ENCODE measurements around the gene ENG.
A peak's percentile ranks its signal among the peaks of the same experiment; 100 is the strongest.

The ENG gene

GRCh38 chr9:127854184-127854806, at the start of gene ENG:
Gene ENG, minus strand, starts transcription at chr9:127854658. Its CDS starts 303 bp downstream, at chr9:127854355.
- TF ChIP-seq, protein P1, sequence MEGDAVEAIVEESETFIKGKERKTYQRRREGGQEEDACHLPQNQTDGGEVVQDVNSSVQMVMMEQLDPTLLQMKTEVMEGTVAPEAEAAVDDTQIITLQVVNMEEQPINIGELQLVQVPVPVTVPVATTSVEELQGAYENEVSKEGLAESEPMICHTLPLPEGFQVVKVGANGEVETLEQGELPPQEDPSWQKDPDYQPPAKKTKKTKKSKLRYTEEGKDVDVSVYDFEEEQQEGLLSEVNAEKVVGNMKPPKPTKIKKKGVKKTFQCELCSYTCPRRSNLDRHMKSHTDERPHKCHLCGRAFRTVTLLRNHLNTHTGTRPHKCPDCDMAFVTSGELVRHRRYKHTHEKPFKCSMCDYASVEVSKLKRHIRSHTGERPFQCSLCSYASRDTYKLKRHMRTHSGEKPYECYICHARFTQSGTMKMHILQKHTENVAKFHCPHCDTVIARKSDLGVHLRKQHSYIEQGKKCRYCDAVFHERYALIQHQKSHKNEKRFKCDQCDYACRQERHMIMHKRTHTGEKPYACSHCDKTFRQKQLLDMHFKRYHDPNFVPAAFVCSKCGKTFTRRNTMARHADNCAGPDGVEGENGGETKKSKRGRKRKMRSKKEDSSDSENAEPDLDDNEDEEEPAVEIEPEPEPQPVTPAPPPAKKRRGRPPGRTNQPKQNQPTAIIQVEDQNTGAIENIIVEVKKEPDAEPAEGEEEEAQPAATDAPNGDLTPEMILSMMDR (IDR thresholded peaks at IDR 0.05; ENCODE audit: poor library complexity, severe bottlenecking), result no peak
- DNase-seq (ENCODE audit: low spot score) (no peak), ATAC-seq (ENCODE audit: low read depth) (peak; percentile 83)
- Histone ChIP-seq H3K4me3 (ENCODE audit: severe bottlenecking) (peak within 1 kb of the TSS; percentile 36), H3K27ac (ENCODE audit: poor library complexity, severe bottlenecking) (peak within 1 kb of the TSS; percentile 36), H3K4me1 (ENCODE audit: insufficient read depth, poor library complexity, severe bottlenecking) (no peaks in the 10 kb centered on the region), H3K9me3 (ENCODE audit: severe bottlenecking) (peaks cover 9% of the 10 kb centered on the region), H3K36me3 (ENCODE audit: low read depth) (no peaks in the 10 kb centered on the region; the same call in 1 of the 2 replicates), H3K27me3 (ENCODE audit: insufficient read depth, poor library complexity, severe bottlenecking) (no peaks in the 10 kb centered on the region)

DNA sequence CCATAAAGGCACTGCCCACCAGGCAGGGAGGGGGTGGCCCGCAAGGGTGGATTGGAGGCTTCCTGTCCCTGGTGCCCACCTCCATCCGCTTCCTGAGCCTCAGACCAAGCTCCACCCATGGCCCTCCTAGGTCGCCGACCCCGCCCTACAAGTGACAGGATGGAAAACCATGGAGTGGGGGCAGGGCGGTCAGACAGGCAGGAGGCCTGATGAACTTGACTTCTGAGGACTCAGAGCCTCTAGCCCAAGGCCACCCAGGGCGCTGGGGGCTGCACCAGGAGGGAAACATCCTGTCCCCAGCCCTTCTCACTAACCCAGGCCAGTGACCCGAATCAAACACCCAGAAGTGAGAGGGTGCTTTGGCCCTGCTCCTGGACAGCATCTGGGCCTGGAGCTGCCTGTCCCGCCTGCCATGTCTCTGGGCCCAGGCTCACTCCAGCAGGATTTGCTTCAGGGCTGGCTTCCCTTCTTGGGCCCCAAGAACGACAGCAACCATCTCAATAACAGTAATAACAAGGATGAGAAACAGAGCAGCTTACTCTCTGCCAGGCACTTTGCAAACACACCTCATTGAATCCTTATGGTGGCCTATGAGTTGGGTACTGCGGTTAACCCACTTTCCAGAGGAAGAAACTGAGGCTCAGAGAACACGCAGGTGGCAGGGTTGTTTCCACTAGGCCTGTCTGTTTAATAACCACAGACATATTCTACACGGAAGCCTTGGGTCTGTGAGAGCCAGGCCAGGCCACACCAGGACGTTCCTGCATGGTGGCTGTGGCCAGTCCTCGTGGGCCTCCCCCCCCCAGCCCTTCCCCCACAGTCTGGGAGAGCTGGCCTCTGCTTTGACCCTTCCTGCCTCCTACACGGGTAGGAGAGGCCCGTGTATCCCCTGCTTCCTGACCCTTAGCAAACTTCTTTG, 49.4 kb upstream of the ENG start:
- ATAC-seq (ENCODE audit: low read depth) (no peak), DNase-seq (ENCODE audit: low spot score) (no peak)
- H3K27ac ChIP-seq (ENCODE audit: poor library complexity, severe bottlenecking), result peak overlapping the region; percentile 33
- H3K27me3 ChIP-seq (ENCODE audit: insufficient read depth, poor library complexity, severe bottlenecking), result no peaks in the 10 kb centered on the region
- peaks cover 7% of the 10 kb centered on the region for H3K4me1 ChIP-seq (ENCODE audit: insufficient read depth, poor library complexity, severe bottlenecking)
- H3K9me3 ChIP-seq (ENCODE audit: severe bottlenecking), result no peaks in the 10 kb centered on the region
- TF ChIP-seq, protein P1 (IDR thresholded peaks at IDR 0.05; ENCODE audit: poor library complexity, severe bottlenecking), result no peak
- H3K4me3 ChIP-seq (ENCODE audit: severe bottlenecking), result no peak overlapping the region
- peaks cover 4% of the 10 kb centered on the region; the same call in 1 of the 2 replicates for H3K36me3 ChIP-seq (ENCODE audit: low read depth)

GRCh38 chr9:127899128-127899943, 44.9 kb upstream of the ENG start, which contains the start of gene ST6GALNAC6:
Gene ST6GALNAC6, minus strand, starts transcription at chr9:127899603. Its CDS starts 1,622 bp downstream, at chr9:127897981.
- Histone ChIP-seq H3K27ac (ENCODE audit: poor library complexity, severe bottlenecking) (peak within 1 kb of the TSS; percentile 51), H3K27me3 (ENCODE audit: insufficient read depth, poor library complexity, severe bottlenecking) (no peaks in the 10 kb centered on the region), H3K36me3 (ENCODE audit: low read depth) (peaks cover 27% of the 10 kb centered on the region), H3K4me1 (ENCODE audit: insufficient read depth, poor library complexity, severe bottlenecking) (peaks cover under 1% of the 10 kb centered on the region), H3K4me3 (ENCODE audit: severe bottlenecking) (peak within 1 kb of the TSS; percentile 53), H3K9me3 (ENCODE audit: severe bottlenecking) (peaks cover 3% of the 10 kb centered on the region)
- TF ChIP-seq, protein P1 (IDR thresholded peaks at IDR 0.05; ENCODE audit: poor library complexity, severe bottlenecking), result no peak
- ATAC-seq (ENCODE audit: low read depth), result peak; percentile 78
- no peak for DNase-seq (ENCODE audit: low spot score)

DNA sequence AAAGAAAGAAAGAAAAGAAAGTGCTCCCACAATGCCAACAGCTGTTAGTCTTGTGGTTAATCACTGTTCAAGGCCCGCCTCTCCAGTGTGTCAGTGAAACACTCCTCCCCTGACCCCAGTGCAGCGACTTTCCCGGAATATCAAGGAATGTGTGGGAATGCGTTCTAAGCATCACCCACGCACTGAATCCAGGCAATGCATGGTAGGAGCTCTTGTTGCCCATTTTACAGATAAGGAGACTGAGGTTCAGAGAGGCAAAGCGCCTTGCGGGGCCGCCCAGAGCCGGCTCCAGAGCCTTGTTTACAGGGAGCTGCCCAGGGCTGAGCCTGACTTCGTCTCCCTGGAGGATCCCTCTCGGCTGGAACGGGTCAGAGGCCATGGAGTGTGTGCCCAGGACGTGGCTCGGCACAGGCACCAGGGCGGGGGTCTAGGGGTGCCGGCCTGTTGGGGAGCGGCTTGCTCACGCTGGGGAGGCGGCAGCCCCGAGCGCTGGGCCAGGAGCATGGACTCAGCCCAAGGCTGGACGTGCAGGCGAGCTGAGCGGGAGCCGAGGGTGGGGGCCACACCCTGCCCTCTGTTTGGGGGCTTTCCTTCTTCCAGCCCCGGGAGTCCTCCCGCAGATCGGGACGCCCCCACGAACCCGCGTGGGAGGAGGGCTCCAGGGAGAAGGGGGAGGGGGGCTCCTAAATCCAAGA, 44.1 kb upstream of the ENG start:
- peak; percentile 58 for ATAC-seq (ENCODE audit: low read depth)

More for the DNA sequence above, 44.1 kb upstream of the ENG start:
- no peaks in the 10 kb centered on the region for H3K4me1 ChIP-seq (ENCODE audit: insufficient read depth, poor library complexity, severe bottlenecking)
- H3K36me3 ChIP-seq (ENCODE audit: low read depth), result peaks cover 34% of the 10 kb centered on the region
- H3K9me3 ChIP-seq (ENCODE audit: severe bottlenecking), result peaks cover 3% of the 10 kb centered on the region
- peak overlapping the region; percentile 51 for H3K27ac ChIP-seq (ENCODE audit: poor library complexity, severe bottlenecking)
- H3K27me3 ChIP-seq (ENCODE audit: insufficient read depth, poor library complexity, severe bottlenecking), result no peaks in the 10 kb centered on the region
- peak overlapping the region; percentile 53 for H3K4me3 ChIP-seq (ENCODE audit: severe bottlenecking)
- peak; percentile 67 for DNase-seq (ENCODE audit: low spot score)
- TF ChIP-seq, protein P1 (IDR thresholded peaks at IDR 0.05; ENCODE audit: poor library complexity, severe bottlenecking), result no peak
